WI38 (cell line): Measurements from ENCODE around the gene ITGB4.

Experiments
- H3K4me3 ChIP-seq: 2 replicates; pipeline ENCODE4 v1.5.1; 2011; ENCODE audit warnings: low read depth, mild to moderate bottlenecking, control low read depth, low read length
- CTCF ChIP-seq: IDR thresholded peaks from 2 replicates; pipeline ENCODE4 v1.5.1; 2012; ENCODE audit warnings: low read depth, mild to moderate bottlenecking, control low read depth, low read length

Gene ITGB4

GRCh38 chr17:75683583-75683982, 37.7 kb upstream of the ITGB4 start:
- TF ChIP-seq CTCF = no peak
- no peak overlapping the region for H3K4me3 ChIP-seq

GRCh38 chr17:75684249-75684648, 37.0 kb upstream of the ITGB4 start:
- no peak for TF ChIP-seq CTCF
- H3K4me3 ChIP-seq = no peak overlapping the region

- no peak overlapping the region for H3K4me3 ChIP-seq
- no peak for TF ChIP-seq CTCF
Measured at GRCh38 chr17:75684924-75685323, 36.3 kb upstream of the ITGB4 start.

- no peak overlapping the region for H3K4me3 ChIP-seq
- no peak for TF ChIP-seq CTCF
Measured at GRCh38 chr17:75685499-75685898, 35.8 kb upstream of the ITGB4 start.

GRCh38 chr17:75688209-75688825, 32.9 kb upstream of the ITGB4 start:
- TF ChIP-seq CTCF = no peak
- no peak overlapping the region for H3K4me3 ChIP-seq

DNA sequence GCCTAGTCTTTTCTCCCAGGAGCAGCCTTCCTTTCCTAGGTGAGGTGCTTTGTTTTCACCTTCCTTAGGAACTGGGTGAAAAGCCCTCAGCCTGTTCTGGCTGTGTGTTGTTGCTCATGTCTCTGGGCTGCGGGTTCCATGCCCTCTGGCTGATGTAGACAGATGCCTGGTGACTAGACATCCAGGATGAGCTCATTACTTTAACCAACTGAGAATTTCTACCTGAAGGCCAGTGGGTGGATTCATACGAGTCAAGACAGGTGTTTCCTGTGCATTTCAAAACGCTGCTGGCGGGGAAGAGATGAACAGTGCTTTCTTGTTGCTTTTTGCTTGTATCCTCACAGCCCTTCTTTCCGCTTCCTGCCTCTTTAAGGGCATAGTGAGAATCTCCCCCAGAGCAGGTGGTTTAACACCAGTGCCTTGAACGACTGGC, 31.8 kb upstream of the ITGB4 start:
- H3K4me3 ChIP-seq = no peak overlapping the region
- TF ChIP-seq CTCF = no peak

DNA sequence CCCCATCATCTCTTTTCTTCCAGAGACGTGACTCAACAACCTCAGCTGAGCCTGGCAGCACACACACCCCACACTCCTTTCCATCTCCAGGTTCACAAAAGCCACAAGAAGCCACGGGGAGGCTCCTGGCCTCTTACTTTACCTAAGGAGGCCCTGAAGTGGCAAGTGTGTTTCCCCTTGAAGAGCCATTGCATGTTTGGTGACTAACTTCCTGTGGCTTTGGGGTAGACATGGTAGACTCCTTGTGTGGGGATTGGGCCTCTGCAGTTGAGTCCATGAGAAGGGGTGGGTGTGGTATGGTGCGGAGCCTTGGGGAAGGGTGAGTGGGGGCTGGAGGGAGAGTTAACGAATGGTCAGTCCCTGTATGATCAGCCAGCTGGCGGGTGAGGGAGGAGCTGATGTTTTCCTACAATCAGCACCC, 29.9 kb upstream of the ITGB4 start:
- no peak overlapping the region for H3K4me3 ChIP-seq
- TF ChIP-seq CTCF = no peak
